ENCODE data around the gene MTHFD1L.

DNA sequence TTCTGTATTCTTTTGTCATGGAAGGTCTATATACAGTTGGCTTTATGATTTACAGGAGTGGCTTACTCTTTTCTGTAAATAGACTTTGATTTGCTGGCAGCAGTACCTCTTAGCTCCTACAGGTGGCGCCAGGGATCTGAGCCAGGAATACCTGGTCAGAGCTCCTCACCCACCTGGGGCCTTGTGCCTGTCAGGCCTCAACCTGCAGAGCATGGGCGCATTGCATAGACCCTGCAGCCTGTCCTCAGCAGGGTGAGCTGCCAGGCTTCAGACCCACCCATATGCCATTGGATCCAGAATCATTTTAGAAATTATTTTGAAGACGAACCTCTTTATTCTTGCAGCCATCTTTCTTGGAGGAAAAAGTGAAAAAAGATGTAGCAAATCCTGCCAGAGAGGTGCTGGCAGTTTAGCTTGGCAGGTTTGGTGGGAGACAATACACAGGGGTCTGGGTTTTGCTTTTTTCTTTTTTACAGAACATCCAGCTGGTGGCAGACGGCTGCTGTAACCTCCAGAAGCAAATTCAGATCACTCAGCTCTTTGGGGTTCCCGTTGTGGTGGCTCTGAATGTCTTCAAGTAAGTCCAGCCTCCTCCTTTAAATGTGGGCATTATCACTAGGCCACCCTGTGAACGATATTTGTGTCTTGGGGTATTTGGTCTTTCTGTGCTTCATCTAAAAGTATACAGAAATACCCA, 149.1 kb downstream of the MTHFD1L start:
- TF ChIP-seq, protein P1, sequence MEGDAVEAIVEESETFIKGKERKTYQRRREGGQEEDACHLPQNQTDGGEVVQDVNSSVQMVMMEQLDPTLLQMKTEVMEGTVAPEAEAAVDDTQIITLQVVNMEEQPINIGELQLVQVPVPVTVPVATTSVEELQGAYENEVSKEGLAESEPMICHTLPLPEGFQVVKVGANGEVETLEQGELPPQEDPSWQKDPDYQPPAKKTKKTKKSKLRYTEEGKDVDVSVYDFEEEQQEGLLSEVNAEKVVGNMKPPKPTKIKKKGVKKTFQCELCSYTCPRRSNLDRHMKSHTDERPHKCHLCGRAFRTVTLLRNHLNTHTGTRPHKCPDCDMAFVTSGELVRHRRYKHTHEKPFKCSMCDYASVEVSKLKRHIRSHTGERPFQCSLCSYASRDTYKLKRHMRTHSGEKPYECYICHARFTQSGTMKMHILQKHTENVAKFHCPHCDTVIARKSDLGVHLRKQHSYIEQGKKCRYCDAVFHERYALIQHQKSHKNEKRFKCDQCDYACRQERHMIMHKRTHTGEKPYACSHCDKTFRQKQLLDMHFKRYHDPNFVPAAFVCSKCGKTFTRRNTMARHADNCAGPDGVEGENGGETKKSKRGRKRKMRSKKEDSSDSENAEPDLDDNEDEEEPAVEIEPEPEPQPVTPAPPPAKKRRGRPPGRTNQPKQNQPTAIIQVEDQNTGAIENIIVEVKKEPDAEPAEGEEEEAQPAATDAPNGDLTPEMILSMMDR (IDR thresholded peaks at IDR 0.05) = peak; percentile 93 to 99 (median 98)
- no peak for TF ChIP-seq POLR2A (IDR thresholded peaks at IDR 0.05)
